GM21381 (cell line): Measurements from ENCODE around the gene APOL4.
"Not testable (repeated sequence)": the region's sequence is repeated elsewhere in the genome, so short reads cannot be mapped to it uniquely, and the experiment has no call there.

ENCODE experiments used
- ATAC-seq: cut with Tn5 transposase; IDR thresholded peaks from one replicate; pipeline ENCODE4 v1.9.1; 2021; ENCODE audit warnings: mild to moderate bottlenecking, moderate library complexity; ENCODE audit not compliant: unreplicated experiment

APOL4 gene

GRCh38 chr22:36187862-36188261 is 13.7 kb downstream of the APOL4 start:
- ATAC-seq, result not testable (repeated sequence)

- no peak for ATAC-seq
Measured at GRCh38 chr22:36185828-36186624, 15.6 kb downstream of the APOL4 start.

GRCh38 chr22:36184433-36185025 is 17.1 kb downstream of the APOL4 start:
- no peak for ATAC-seq

GRCh38 chr22:36183446-36183845 is 18.2 kb downstream of the APOL4 start:
- no peak for ATAC-seq

- no peak for ATAC-seq
Measured at GRCh38 chr22:36182857-36183256, 18.8 kb downstream of the APOL4 start.

GRCh38 chr22:36182056-36182455 is 19.6 kb downstream of the APOL4 start:
- no peak for ATAC-seq

GRCh38 chr22:36180928-36181327 is 20.7 kb downstream of the APOL4 start:
- ATAC-seq, result no peak

GRCh38 chr22:36180038-36180880 is 21.4 kb downstream of the APOL4 start:
- no peak for ATAC-seq

GRCh38 chr22:36177160-36177559 is 24.4 kb downstream of the APOL4 start:
- no peak for ATAC-seq

GRCh38 chr22:36175892-36176291 is 25.7 kb downstream of the APOL4 start:
- ATAC-seq, result no peak

GRCh38 chr22:36171941-36172340 is 29.7 kb downstream of the APOL4 start:
- no peak for ATAC-seq

- ATAC-seq, result no peak
Measured at GRCh38 chr22:36166518-36167220, 34.9 kb downstream of the APOL4 start.

- ATAC-seq, result no peak
Measured at GRCh38 chr22:36166086-36166485, 35.5 kb downstream of the APOL4 start.

GRCh38 chr22:36165141-36165540 is 36.5 kb downstream of the APOL4 start:
- no peak for ATAC-seq

GRCh38 chr22:36164621-36165020 is 37.0 kb downstream of the APOL4 start:
- no peak for ATAC-seq

GRCh38 chr22:36163497-36163896 is 38.1 kb downstream of the APOL4 start:
- ATAC-seq, result no peak

GRCh38 chr22:36162127-36163034 is 39.2 kb downstream of the APOL4 start:
- no peak for ATAC-seq

- not testable (repeated sequence) for ATAC-seq
Measured at GRCh38 chr22:36161793-36162126, 39.8 kb downstream of the APOL4 start.

- no peak for ATAC-seq
Measured at GRCh38 chr22:36160499-36160942, 41.1 kb downstream of the APOL4 start, which contains the start of gene APOL3. TSS of gene APOL3 (minus strand) at chr22:36160755. CDS start at chr22:36149055, 11,700 bp downstream.
